PC-3 (cell line): Measurements from ENCODE around the gene STAG1.

Experiments
- CTCF ChIP-seq: fragments of 300-600 bp; sonication (generic); conservative IDR thresholded peaks from 2 replicates; pipeline ENCODE4 v1.5.1; 2017; ENCODE audit warnings: antibody characterized with exemption, low read depth, mild to moderate bottlenecking, low read length
- EZH2 ChIP-seq: fragments of 300-600 bp; sonication (generic); IDR thresholded peaks from one replicate; pipeline ENCODE4 v1.6.1; 2017; ENCODE audit warnings: antibody characterized with exemption, mild to moderate bottlenecking, low read length; ENCODE audit not compliant: unreplicated experiment

- no peak for TF ChIP-seq CTCF
- no peak for TF ChIP-seq EZH2
Observed at GRCh38 chr3:136434429-136434828, 317.7 kb downstream of the STAG1 start.
